ENCODE measurements around the gene BTBD1.

Gene BTBD1

DNA sequence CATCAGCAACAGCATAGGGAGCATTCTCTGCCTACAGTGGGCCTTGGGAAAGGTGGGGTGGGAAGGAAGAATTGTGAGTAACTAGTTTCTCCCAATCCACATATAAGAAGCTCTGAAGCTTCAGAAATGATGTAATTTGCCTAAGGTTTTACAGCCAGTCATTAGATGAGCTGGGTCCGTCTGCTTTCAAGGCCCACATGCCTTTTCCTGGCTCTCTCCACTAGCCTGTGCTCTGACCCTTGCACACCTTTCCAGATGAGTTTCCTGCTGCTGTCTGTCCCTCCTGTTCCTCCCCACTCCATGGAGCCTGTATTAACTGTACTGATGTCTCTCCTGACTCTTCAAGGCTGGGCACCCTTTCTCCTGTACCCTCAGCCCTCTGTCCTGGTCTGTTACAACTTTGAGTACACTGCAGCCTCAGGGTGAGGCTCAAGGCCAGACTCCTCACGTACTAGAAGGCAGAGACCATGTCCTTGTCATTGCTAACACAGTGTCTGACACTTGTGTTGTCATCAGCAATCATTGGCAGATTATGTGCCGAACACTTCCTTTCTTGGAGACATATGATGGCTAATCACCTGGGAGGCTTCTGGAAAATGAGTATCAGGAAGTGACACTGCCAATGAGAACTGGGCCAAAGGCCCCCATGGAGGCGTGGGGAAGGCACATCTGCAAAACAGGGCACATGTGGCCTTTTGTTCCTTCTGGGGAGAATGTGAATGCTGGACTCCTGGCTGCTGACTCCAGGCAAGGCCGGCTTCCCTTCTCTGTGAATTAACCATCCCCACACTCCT lies 47.0 kb upstream of the BTBD1 start:
- no peak overlapping the region for H3K9ac ChIP-seq
- no peaks in the 10 kb centered on the region for H3K4me1 ChIP-seq (ENCODE audit: low read depth, poor library complexity, severe bottlenecking)
- no peaks in the 10 kb centered on the region for H3K27me3 ChIP-seq (ENCODE audit: insufficient read depth, low read depth)
- H3K27ac ChIP-seq, result no peak overlapping the region
- no peak overlapping the region for H3K4me3 ChIP-seq (IDR thresholded peaks at IDR 0.05; ENCODE audit: insufficient read depth, low read depth, low read length)
- H3K79me2 ChIP-seq (ENCODE audit: insufficient read depth, low read depth), result no peaks in the 10 kb centered on the region
- no peak for TF ChIP-seq CTCF (conservative IDR thresholded peaks at IDR 0.05; ENCODE audit: low read depth, low read length)
- H3K4me2 ChIP-seq, result no peak overlapping the region
- H2AFZ ChIP-seq (ENCODE audit: low read depth), result no peak overlapping the region
- no peaks in the 10 kb centered on the region for H3K36me3 ChIP-seq (ENCODE audit: insufficient read depth)
- H4K20me1 ChIP-seq (ENCODE audit: insufficient read depth), result no peaks in the 10 kb centered on the region

DNA sequence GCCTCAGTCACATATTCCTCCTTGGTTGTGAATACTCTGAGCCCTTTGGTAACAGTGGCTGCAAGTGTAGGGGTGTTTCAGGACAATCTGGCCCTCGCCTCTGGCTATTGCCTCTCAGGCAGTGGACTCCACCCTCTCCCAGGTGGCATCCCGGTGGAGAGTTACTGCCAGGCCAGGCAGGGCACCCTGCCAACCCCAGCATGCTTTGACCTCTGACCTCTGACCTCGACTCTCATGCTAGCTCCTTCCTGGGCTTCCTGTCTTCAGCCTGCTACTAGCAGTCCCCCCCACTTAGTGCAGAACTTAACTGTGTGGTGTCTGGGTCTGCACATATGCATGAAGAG lies 45.9 kb upstream of the BTBD1 start:
- Histone ChIP-seq H2AFZ (ENCODE audit: low read depth) (no peak overlapping the region), H4K20me1 (ENCODE audit: insufficient read depth) (no peaks in the 10 kb centered on the region)

GRCh38 chr15:83112233-83112955 lies 45.3 kb upstream of the BTBD1 start:
- no peaks in the 10 kb centered on the region for H3K4me1 ChIP-seq (ENCODE audit: low read depth, poor library complexity, severe bottlenecking)
- H3K4me3 ChIP-seq (IDR thresholded peaks at IDR 0.05; ENCODE audit: insufficient read depth, low read depth, low read length), result no peak overlapping the region
- no peaks in the 10 kb centered on the region for H3K36me3 ChIP-seq (ENCODE audit: insufficient read depth)
- no peak overlapping the region for H2AFZ ChIP-seq (ENCODE audit: low read depth)
- no peak for TF ChIP-seq CTCF (conservative IDR thresholded peaks at IDR 0.05; ENCODE audit: low read depth, low read length)
- H3K27ac ChIP-seq, result no peak overlapping the region
- no peaks in the 10 kb centered on the region for H4K20me1 ChIP-seq (ENCODE audit: insufficient read depth)
- H3K27me3 ChIP-seq (ENCODE audit: insufficient read depth, low read depth), result no peaks in the 10 kb centered on the region
- no peak overlapping the region for H3K9ac ChIP-seq
- no peak overlapping the region for H3K4me2 ChIP-seq
- H3K79me2 ChIP-seq (ENCODE audit: insufficient read depth, low read depth), result no peaks in the 10 kb centered on the region

More for the DNA sequence above, 45.9 kb upstream of the BTBD1 start:
- H3K4me2 ChIP-seq, result no peak overlapping the region
- H3K79me2 ChIP-seq (ENCODE audit: insufficient read depth, low read depth), result no peaks in the 10 kb centered on the region
- no peaks in the 10 kb centered on the region for H3K4me1 ChIP-seq (ENCODE audit: low read depth, poor library complexity, severe bottlenecking)
- no peak overlapping the region for H3K4me3 ChIP-seq (IDR thresholded peaks at IDR 0.05; ENCODE audit: insufficient read depth, low read depth, low read length)
- H3K36me3 ChIP-seq (ENCODE audit: insufficient read depth), result no peaks in the 10 kb centered on the region
- H3K9ac ChIP-seq, result no peak overlapping the region
- H3K27me3 ChIP-seq (ENCODE audit: insufficient read depth, low read depth), result no peaks in the 10 kb centered on the region
- H3K27ac ChIP-seq, result no peak overlapping the region
- TF ChIP-seq CTCF (conservative IDR thresholded peaks at IDR 0.05; ENCODE audit: low read depth, low read length), result no peak

GRCh38 chr15:83111149-83111548 lies 44.1 kb upstream of the BTBD1 start:
- Histone ChIP-seq H3K4me1 (ENCODE audit: low read depth, poor library complexity, severe bottlenecking) (no peaks in the 10 kb centered on the region), H2AFZ (ENCODE audit: low read depth) (no peak overlapping the region), H3K4me3 (IDR thresholded peaks at IDR 0.05; ENCODE audit: insufficient read depth, low read depth, low read length) (no peak overlapping the region), H3K9ac (no peak overlapping the region), H3K4me2 (no peak overlapping the region), H3K27ac (no peak overlapping the region), H4K20me1 (ENCODE audit: insufficient read depth) (no peaks in the 10 kb centered on the region), H3K27me3 (ENCODE audit: insufficient read depth, low read depth) (no peaks in the 10 kb centered on the region), H3K79me2 (ENCODE audit: insufficient read depth, low read depth) (no peaks in the 10 kb centered on the region), H3K36me3 (ENCODE audit: insufficient read depth) (no peaks in the 10 kb centered on the region)
- no peak for TF ChIP-seq CTCF (conservative IDR thresholded peaks at IDR 0.05; ENCODE audit: low read depth, low read length)
